ENCODE results near the gene GTF2H4. TPM values are rescaled to one million over a fixed set of nuclear protein-coding genes. Genes with fewer than 3 reads are reported as not detected.

GTF2H4 gene
- polyA plus RNA-seq, 1 donor from 2014 or later: 101 TPM

DNA sequence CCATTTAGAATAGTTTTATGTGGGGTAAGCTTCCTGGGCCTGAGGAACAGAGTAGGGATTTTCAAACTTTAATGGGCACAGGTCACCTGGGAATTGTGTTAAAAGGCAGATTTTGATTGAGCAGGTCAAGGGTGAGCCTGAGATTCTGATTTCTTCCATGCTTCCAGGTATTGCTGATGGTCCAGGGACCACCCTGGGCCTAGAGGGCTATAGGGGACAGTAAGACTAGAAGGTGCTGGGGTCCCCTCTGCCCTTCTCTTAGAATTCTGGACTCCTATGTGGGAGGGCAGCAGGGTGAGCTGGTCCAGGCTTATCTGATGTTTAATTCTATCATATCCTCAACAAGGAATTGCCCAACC, 21.1 kb upstream of the GTF2H4 start:
- no peaks in the 10 kb centered on the region for H3K9me3 ChIP-seq (ENCODE audit: low read length)
- peaks cover 6% of the 10 kb centered on the region for H3K36me3 ChIP-seq (ENCODE audit: insufficient read depth, low read length)
- H3K27me3 ChIP-seq (ENCODE audit: insufficient read depth, low read depth, low read length): no peaks in the 10 kb centered on the region
- no peak for TF ChIP-seq CTCF (IDR thresholded peaks at IDR 0.05; ENCODE audit: poor library complexity, severe bottlenecking)
- TF ChIP-seq RAD21 (conservative IDR thresholded peaks at IDR 0.05): no peak
- no peak for TF ChIP-seq MXI1 (conservative IDR thresholded peaks at IDR 0.05; ENCODE audit: poor library complexity, severe bottlenecking)
- TF ChIP-seq EZH2 (IDR thresholded peaks at IDR 0.05; ENCODE audit: borderline replicate concordance, insufficient read depth, low read length, poor library complexity, severe bottlenecking): no peak
- TF ChIP-seq SMC3 (conservative IDR thresholded peaks at IDR 0.05; ENCODE audit: poor library complexity): no peak
- peak overlapping the region; percentile 99 for H3K9ac ChIP-seq (ENCODE audit: low read length)
- H2AFZ ChIP-seq (ENCODE audit: low read depth, low read length): peak overlapping the region; percentile 34
- H3F3A ChIP-seq (ENCODE audit: insufficient read depth, low read length, poor library complexity, severe bottlenecking): peaks cover 13% of the 10 kb centered on the region
- peak overlapping the region; percentile 100 for H3K27ac ChIP-seq (ENCODE audit: low read length)
- H4K20me1 ChIP-seq (ENCODE audit: insufficient read depth): peaks cover 5% of the 10 kb centered on the region
- peaks cover 91% of the 10 kb centered on the region for H3K79me2 ChIP-seq (replicated peaks; ENCODE audit: insufficient read depth, low read length)
- peak overlapping the region; percentile 89 for H3K4me2 ChIP-seq (ENCODE audit: low read length)
- H3K9me2 ChIP-seq (ENCODE audit: insufficient read depth, low read length): no peaks in the 10 kb centered on the region
- peak overlapping the region; percentile 72 for H3K4me3 ChIP-seq (ENCODE audit: low read length)

GRCh38 chr6:30887901-30888815, 19.8 kb upstream of the GTF2H4 start:
- peaks cover 12% of the 10 kb centered on the region for H3F3A ChIP-seq (ENCODE audit: insufficient read depth, low read length, poor library complexity, severe bottlenecking)
- H3K36me3 ChIP-seq (ENCODE audit: insufficient read depth, low read length): peaks cover 6% of the 10 kb centered on the region
- H3K4me3 ChIP-seq (ENCODE audit: low read length): peak overlapping the region; percentile 72

More at GRCh38 chr6:30887901-30888815, 19.8 kb upstream of the GTF2H4 start:
- H3K79me2 ChIP-seq (replicated peaks; ENCODE audit: insufficient read depth, low read length): peaks cover 78% of the 10 kb centered on the region
- H3K27me3 ChIP-seq (ENCODE audit: insufficient read depth, low read depth, low read length): no peaks in the 10 kb centered on the region
- H3K9me2 ChIP-seq (ENCODE audit: insufficient read depth, low read length): no peaks in the 10 kb centered on the region
- TF ChIP-seq CTCF (IDR thresholded peaks at IDR 0.05; ENCODE audit: poor library complexity, severe bottlenecking) (no peak), EP300 (conservative IDR thresholded peaks at IDR 0.05; ENCODE audit: poor library complexity, severe bottlenecking) (no peak), POLR2AphosphoS5 (IDR thresholded peaks at IDR 0.05) (no peak), SMC3 (conservative IDR thresholded peaks at IDR 0.05; ENCODE audit: poor library complexity) (no peak), TAF1 (IDR thresholded peaks at IDR 0.05; ENCODE audit: low read depth) (no peak), EZH2 (IDR thresholded peaks at IDR 0.05; ENCODE audit: borderline replicate concordance, insufficient read depth, low read length, poor library complexity, severe bottlenecking) (no peak)
- H4K20me1 ChIP-seq (ENCODE audit: insufficient read depth): peaks cover 5% of the 10 kb centered on the region
- H3K9ac ChIP-seq (ENCODE audit: low read length): no peak overlapping the region
- H3K27ac ChIP-seq (ENCODE audit: low read length): peak overlapping the region; percentile 100
- H3K9me3 ChIP-seq (ENCODE audit: low read length): no peaks in the 10 kb centered on the region
- peak overlapping the region; percentile 17 for H3K4me2 ChIP-seq (ENCODE audit: low read length)
- no peak overlapping the region for H2AFZ ChIP-seq (ENCODE audit: low read depth, low read length)
